Subcutaneous abdominal adipose tissue (tissue), 5 donors: ENCODE measurements around the gene AP1B1.
"Not testable (repeated sequence)": the region's sequence is repeated elsewhere in the genome, so short reads cannot be mapped to it uniquely, and the experiment has no call there.

Experiments
- H3K27ac ChIP-seq: one replicate; pipeline ENCODE4 v1.7.0; 2013; ENCODE audit warnings: low read depth, mild to moderate bottlenecking, inconsistent platforms, low read length, moderate library complexity
- H3K27me3 ChIP-seq, 5 donors: one replicate each; pipeline ENCODE4 v1.7.0; 2013; ENCODE audit warnings: low read length in 5 of 5, inconsistent platforms in 1 of 5; ENCODE audit not compliant: control insufficient read depth in 5 of 5, insufficient read depth in 4 of 5
- H3K36me3 ChIP-seq, 5 donors: one replicate each; pipeline ENCODE4 v1.7.0; 2013; ENCODE audit warnings: low read length in 5 of 5; ENCODE audit not compliant: control insufficient read depth in 5 of 5, insufficient read depth in 5 of 5
- H3K4me1 ChIP-seq, 5 donors: one replicate each; pipeline ENCODE4 v1.7.0; 2013; ENCODE audit warnings: low read length in 5 of 5, mild to moderate bottlenecking in 3 of 5, moderate library complexity in 1 of 5; ENCODE audit not compliant: control insufficient read depth in 5 of 5, insufficient read depth in 5 of 5
- H3K4me3 ChIP-seq, 5 donors: one replicate each; pipeline ENCODE4 v1.7.0; 2013; ENCODE audit warnings: low read length in 5 of 5, low read depth in 1 of 5
- H3K9ac ChIP-seq, 5 donors: one replicate each; pipeline ENCODE4 v1.7.0; 2013; ENCODE audit warnings: low read length in 5 of 5, mild to moderate bottlenecking in 4 of 5, moderate library complexity in 3 of 5
- H3K9me3 ChIP-seq, 5 donors: one replicate each; pipeline ENCODE4 v1.7.0; 2013; ENCODE audit warnings: low read length in 5 of 5; ENCODE audit not compliant: control insufficient read depth in 5 of 5
- donor health status: healthy.
- donor health status: healthy.
- donor health status: healthy.
- donor health status: healthy.
- donor health status: healthy.

AP1B1 gene

GRCh38 chr22:29377979-29378378 is 10.4 kb downstream of the AP1B1 start:
- no peak overlapping the region for H3K27ac ChIP-seq
- H3K4me3 ChIP-seq = no peak overlapping the region
- H3K9ac ChIP-seq = peak overlapping the region in 1 of 5 donors; percentile 12
- no peaks in the 10 kb centered on the region for H3K9me3 ChIP-seq
- H3K4me1 ChIP-seq = peaks cover 2 to 42% (median 28%) of the 10 kb centered on the region in 5 donors
- no peaks in the 10 kb centered on the region for H3K27me3 ChIP-seq
- H3K36me3 ChIP-seq = peaks cover 3 to 31% (median 10%) of the 10 kb centered on the region in 5 donors

DNA sequence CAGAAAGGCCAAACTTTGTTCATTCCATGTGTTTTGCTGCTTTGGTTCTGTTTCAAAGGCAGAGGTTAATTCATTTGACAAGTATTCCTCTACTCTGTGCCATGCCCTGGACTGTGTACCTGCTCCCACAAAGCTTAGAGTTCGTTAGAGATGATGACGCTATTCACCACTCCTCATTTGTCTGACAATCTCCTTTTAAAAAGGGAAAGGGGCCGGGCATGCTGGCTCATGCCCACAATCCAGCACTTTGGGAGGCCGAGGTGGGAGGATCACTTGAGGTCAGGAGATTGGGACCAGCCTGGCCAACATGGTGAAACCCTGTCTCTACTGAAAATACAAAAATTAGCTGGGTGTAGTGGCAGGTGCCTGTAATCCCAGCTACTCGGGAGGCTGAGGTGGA is 11.7 kb downstream of the AP1B1 start:
- H3K27me3 ChIP-seq, H3K9ac ChIP-seq, H3K27ac ChIP-seq, H3K9me3 ChIP-seq, H3K4me3 ChIP-seq: not testable (repeated sequence)
- H3K4me1 ChIP-seq = peaks cover 0 to 30% (median 18%) of the 10 kb centered on the region in 5 donors
- peaks cover 3 to 25% (median 6%) of the 10 kb centered on the region in 5 donors for H3K36me3 ChIP-seq

DNA sequence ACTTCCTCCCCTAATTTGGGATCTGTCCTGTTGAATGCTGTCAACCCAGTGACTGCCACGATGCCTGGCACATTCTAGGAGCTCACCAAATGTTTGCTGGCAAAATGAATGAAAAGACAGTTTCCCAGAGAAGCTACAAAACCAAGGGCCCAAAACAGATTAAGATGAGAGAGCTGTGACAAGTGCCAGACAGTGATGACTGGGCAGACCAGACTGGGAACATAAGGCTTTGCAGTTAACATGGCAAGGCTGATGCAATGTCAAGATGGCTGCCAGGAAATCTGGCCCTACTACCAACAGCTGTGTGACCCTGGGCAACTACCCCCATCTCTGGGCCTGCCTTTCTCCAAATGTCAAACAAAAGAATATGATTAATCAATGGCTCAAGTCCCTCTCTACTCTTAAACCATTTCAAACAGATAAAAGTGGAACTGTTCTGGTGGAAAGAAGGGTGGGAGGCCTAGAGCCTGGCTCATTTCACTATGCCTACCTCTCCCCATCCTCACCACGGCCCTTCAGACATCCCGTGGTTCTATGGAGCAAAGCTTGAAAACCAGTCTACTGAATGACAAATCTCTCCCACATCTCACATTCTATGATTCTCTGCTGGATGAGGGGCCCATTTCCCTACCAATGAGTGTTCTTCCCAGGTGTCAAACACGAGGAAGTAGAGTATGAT is 12.8 kb downstream of the AP1B1 start:
- no peaks in the 10 kb centered on the region for H3K27me3 ChIP-seq
- no peak overlapping the region for H3K4me3 ChIP-seq
- H3K36me3 ChIP-seq = peaks cover 0 to 30% (median 6%) of the 10 kb centered on the region in 5 donors
- peaks cover 0 to 24% (median 12%) of the 10 kb centered on the region in 5 donors for H3K4me1 ChIP-seq
- H3K9ac ChIP-seq = no peak overlapping the region
- no peak overlapping the region for H3K27ac ChIP-seq
- H3K9me3 ChIP-seq = no peaks in the 10 kb centered on the region

DNA sequence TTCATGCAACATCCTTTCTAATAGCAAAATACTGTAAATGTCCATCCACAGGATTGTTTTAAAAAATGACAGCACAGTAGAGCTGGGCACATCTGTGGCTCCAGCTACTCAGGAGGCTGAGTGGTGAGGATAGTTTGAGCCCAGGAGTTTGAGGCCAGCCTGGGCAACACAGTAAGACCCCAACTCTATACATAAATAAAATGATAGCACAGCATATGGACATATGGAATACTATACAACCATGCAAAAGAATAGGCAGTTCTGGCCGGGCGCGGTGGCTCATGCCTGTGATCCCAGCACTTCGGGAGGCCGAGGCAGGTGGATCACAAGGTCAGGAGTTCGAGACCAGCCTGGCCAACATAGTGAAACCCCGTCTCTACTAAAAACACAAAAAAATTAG is 13.6 kb downstream of the AP1B1 start:
- not testable (repeated sequence) for H3K4me3 ChIP-seq, H3K27ac ChIP-seq, H3K9me3 ChIP-seq, H3K9ac ChIP-seq, H3K27me3 ChIP-seq
- Histone ChIP-seq H3K36me3 (peaks cover 0 to 32% (median 5%) of the 10 kb centered on the region in 5 donors), H3K4me1 (peaks cover 0 to 22% (median 8%) of the 10 kb centered on the region in 5 donors)

DNA sequence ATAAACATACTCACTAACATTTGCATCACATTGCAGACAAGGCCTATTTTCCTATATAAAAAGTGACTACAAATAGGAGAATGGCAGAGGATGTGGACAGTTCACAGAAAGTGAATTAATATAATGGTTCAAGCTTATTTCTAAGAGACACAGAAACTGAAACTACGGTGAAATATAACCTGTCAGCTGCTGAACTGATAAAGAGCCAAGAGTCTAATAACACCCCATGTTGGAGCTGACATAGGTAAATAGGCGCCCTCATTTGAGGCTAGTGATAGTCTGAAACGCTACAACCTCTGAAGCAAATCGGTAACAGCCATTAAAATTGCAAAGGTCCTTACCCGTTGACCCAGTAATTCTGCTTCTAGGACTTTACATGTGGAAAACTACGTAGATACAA is 14.0 kb downstream of the AP1B1 start:
- Histone ChIP-seq H3K4me1 (peaks cover 0 to 25% (median 12%) of the 10 kb centered on the region in 5 donors), H3K27me3 (no peaks in the 10 kb centered on the region), H3K36me3 (peaks cover 0 to 29% (median 5%) of the 10 kb centered on the region in 5 donors), H3K4me3 (no peak overlapping the region), H3K27ac (no peak overlapping the region), H3K9ac (no peak overlapping the region), H3K9me3 (no peaks in the 10 kb centered on the region)

- Histone ChIP-seq H3K4me1 (peaks cover 4 to 24% (median 19%) of the 10 kb centered on the region in 5 donors), H3K9ac (no peak overlapping the region), H3K27me3 (no peaks in the 10 kb centered on the region), H3K27ac (no peak overlapping the region), H3K36me3 (peaks cover 0 to 12% (median 3%) of the 10 kb centered on the region in 5 donors), H3K9me3 (no peaks in the 10 kb centered on the region), H3K4me3 (no peak overlapping the region)
These were observed 17.8 kb downstream of the AP1B1 start for GRCh38 chr22:29370537-29370936.

- no peaks in the 10 kb centered on the region for H3K9me3 ChIP-seq
- no peaks in the 10 kb centered on the region for H3K27me3 ChIP-seq
- peak overlapping the region; percentile 57 for H3K27ac ChIP-seq
- peak overlapping the region in 3 of 5 donors; percentile 31 to 45 (median 34) for H3K9ac ChIP-seq
- no peak overlapping the region for H3K4me3 ChIP-seq
- peaks cover 0 to 11% (median 3%) of the 10 kb centered on the region in 5 donors for H3K36me3 ChIP-seq
- H3K4me1 ChIP-seq = peaks cover 4 to 30% (median 19%) of the 10 kb centered on the region in 5 donors
These were observed 18.9 kb downstream of the AP1B1 start for GRCh38 chr22:29369460-29369859.

DNA sequence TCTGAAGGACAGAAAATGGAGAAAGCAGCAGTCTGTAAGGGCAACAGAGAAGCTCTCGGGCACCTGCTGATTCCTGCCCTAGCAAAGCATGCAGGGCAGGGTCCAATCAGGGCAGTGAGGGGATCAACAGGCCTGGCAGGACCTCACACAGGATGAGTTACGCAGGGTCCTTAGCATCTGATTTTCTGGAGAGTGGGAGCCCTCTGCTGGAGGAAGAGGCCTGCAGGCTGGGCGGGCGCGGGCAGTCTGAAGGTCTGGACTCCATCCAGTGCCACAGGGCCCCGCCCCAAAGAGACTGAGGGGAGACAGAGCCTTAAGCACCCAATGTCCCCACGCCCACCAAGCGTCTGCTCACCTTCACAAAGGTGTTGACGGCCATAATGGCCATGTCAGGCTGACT is 28.9 kb downstream of the AP1B1 start:
- no peak overlapping the region for H3K9ac ChIP-seq
- no peaks in the 10 kb centered on the region for H3K9me3 ChIP-seq
- no peak overlapping the region for H3K27ac ChIP-seq
- no peak overlapping the region for H3K4me3 ChIP-seq
- no peaks in the 10 kb centered on the region for H3K27me3 ChIP-seq
- peaks cover 0 to 52% (median 40%) of the 10 kb centered on the region in 5 donors for H3K36me3 ChIP-seq
- H3K4me1 ChIP-seq = peaks cover 0 to 26% (median 9%) of the 10 kb centered on the region in 5 donors

- not testable (repeated sequence) for H3K27ac ChIP-seq, H3K9ac ChIP-seq, H3K9me3 ChIP-seq, H3K4me3 ChIP-seq, H3K27me3 ChIP-seq
- Histone ChIP-seq H3K4me1 (peaks cover 0 to 15% (median 6%) of the 10 kb centered on the region in 5 donors), H3K36me3 (peaks cover 0 to 73% (median 60%) of the 10 kb centered on the region in 5 donors)
These were observed 31.0 kb downstream of the AP1B1 start for GRCh38 chr22:29357193-29357890.

GRCh38 chr22:29353860-29354259 is 34.5 kb downstream of the AP1B1 start:
- no peaks in the 10 kb centered on the region for H3K27me3 ChIP-seq
- peaks cover 2 to 94% (median 89%) of the 10 kb centered on the region in 5 donors for H3K36me3 ChIP-seq
- no peak overlapping the region for H3K4me3 ChIP-seq
- H3K9ac ChIP-seq = no peak overlapping the region
- H3K9me3 ChIP-seq = no peaks in the 10 kb centered on the region
- H3K27ac ChIP-seq = no peak overlapping the region
- peaks cover 0 to 4% (median 0%) of the 10 kb centered on the region in 5 donors for H3K4me1 ChIP-seq
